HCT116 (cell line): ENCODE data around the gene C10orf62. TPM values are rescaled to one million over a fixed set of nuclear protein-coding genes. Genes with fewer than 3 reads are reported as not detected.

Experiments
- ATAC-seq: fragments of 200-7000 bp; cut with Tn5 transposase; 2 replicates; pipeline ENCODE4 v1.9.1; 2020; ENCODE audit warnings: mild to moderate bottlenecking, moderate library complexity
- BruUV-seq: library from RNA; stranded (reverse); fragments of 400-500 nt; replicated peaks from 2 replicates; lab custom pipeline; 2021; lab: Mats Ljungman, UMichigan
- CTCF ChIA-PET: fragments of 300-600 bp; sonication (Branson Sonifier 250); formaldehyde crosslinking; loops from one replicate; lab custom pipeline; 2021; ENCODE audit warnings: antibody characterized with exemption; lab: Charles Lee
- POLR2A ChIA-PET: fragments of 300-600, 350-600 bp; sonication (Branson Sonifier 250); formaldehyde crosslinking; loops from one replicate; lab custom pipeline; 2021; ENCODE audit warnings: antibody characterized with exemption; lab: Charles Lee
- RAD21 ChIA-PET, 2 experiments: fragments of 300-600 bp; sonication (Branson Sonifier 250); formaldehyde crosslinking; loops; one replicate each; lab custom pipeline; 2023; ENCODE audit warnings: low total read pairs in 2 of 2; ENCODE audit not compliant: uncharacterized antibody in 2 of 2, unreplicated experiment in 2 of 2, low non-redundant PET in 1 of 2; lab: Charles Lee
- DNase-seq: peaks from one replicate; pipeline ENCODE4 v3.0.0-alpha.2; 2010; ENCODE audit warnings: low read depth, low spot score
- H2AFZ ChIP-seq: fragments of 200-600 bp; shearing (Covaris generic), sonication (generic); 2 replicates; pipeline ENCODE4 v1.6.1; 2017; ENCODE audit warnings: low read depth, mixed run types, mixed read lengths, antibody characterized with exemption, low read length; ENCODE audit not compliant: poor library complexity, severe bottlenecking
- H3K27ac ChIP-seq: 2 replicates; pipeline ENCODE4 v1.5.1; 2012; ENCODE audit warnings: low read depth, low read length
- H3K27me3 ChIP-seq: fragments of 200-600 bp; sonication (generic); 2 replicates; pipeline ENCODE4 v1.6.1; 2016; ENCODE audit warnings: mixed run types, low read length, mixed read lengths; ENCODE audit not compliant: insufficient read depth
- H3K36me3 ChIP-seq, 2 experiments: fragments of 200-500 bp in 1 of 2; fragments of 200-600 bp in 1 of 2; sonication (Bioruptor generic) in 1 of 2; sonication (generic) in 1 of 2; 2 replicates each; pipeline versions ENCODE4 v1.5.1 to v1.6.1; 2014 to 2016; ENCODE audit warnings: low read length in 2 of 2, inconsistent platforms in 1 of 2, mixed read lengths in 1 of 2, mixed run types in 1 of 2; ENCODE audit not compliant: insufficient read depth in 2 of 2, control insufficient read depth in 1 of 2
- H3K4me1 ChIP-seq, 2 experiments: fragments of 200-600 bp in 1 of 2; sonication (generic) in 1 of 2; 2 replicates each; pipeline versions ENCODE4 v1.5.1 to v1.6.1; 2012 to 2017; ENCODE audit warnings: low read length in 2 of 2, inconsistent platforms in 1 of 2, mild to moderate bottlenecking in 1 of 2, mixed read lengths in 1 of 2, mixed run types in 1 of 2, moderate library complexity in 1 of 2; ENCODE audit not compliant: insufficient read depth in 2 of 2, control insufficient read depth in 1 of 2
- H3K4me2 ChIP-seq: fragments of 200-600 bp; sonication (generic); 2 replicates; pipeline ENCODE4 v1.6.1; 2017; ENCODE audit warnings: mixed run types, low read length, mixed read lengths
- H3K4me3 ChIP-seq, 2 experiments: fragments of 200-600 bp in 1 of 2; sonication (generic) in 1 of 2; replicated peaks in 1 of 2; 2 replicates each; pipeline ENCODE4 v1.5.1; 2011 to 2016; ENCODE audit warnings: low read length in 2 of 2, control low read depth in 1 of 2, low read depth in 1 of 2, mild to moderate bottlenecking in 1 of 2, mixed read lengths in 1 of 2, mixed run types in 1 of 2
- H3K79me2 ChIP-seq: fragments of 200-600 bp; sonication (generic); 2 replicates; pipeline ENCODE4 v1.6.1; 2017; ENCODE audit warnings: mild to moderate bottlenecking, mixed run types, low read length, moderate library complexity, mixed read lengths; ENCODE audit not compliant: insufficient read depth
- H3K9ac ChIP-seq: fragments of 200-600 bp; sonication (generic); 2 replicates; pipeline ENCODE4 v1.6.1; 2016; ENCODE audit warnings: low read length, mixed read lengths
- H3K9me2 ChIP-seq: fragments of 200-600 bp; sonication (generic), shearing (Covaris generic); 2 replicates; pipeline ENCODE4 v1.6.1; 2017; ENCODE audit warnings: mixed run types, mild to moderate bottlenecking, moderate library complexity; ENCODE audit not compliant: insufficient read depth
- H3K9me3 ChIP-seq, 2 experiments: fragments of 200-500 bp in 1 of 2; fragments of 200-600 bp in 1 of 2; sonication (Bioruptor generic) in 1 of 2; sonication (generic) in 1 of 2; 2 replicates each; pipeline ENCODE4 v1.6.1; 2014 to 2017; ENCODE audit warnings: low read length in 2 of 2, mixed read lengths in 2 of 2, inconsistent platforms in 1 of 2, low read depth in 1 of 2, mild to moderate bottlenecking in 1 of 2, mixed run types in 1 of 2, moderate library complexity in 1 of 2; ENCODE audit not compliant: control insufficient read depth in 1 of 2, insufficient read depth in 1 of 2
- H4K20me1 ChIP-seq: fragments of 200-600 bp; sonication (generic), shearing (Covaris generic); 2 replicates; pipeline ENCODE4 v1.6.1; 2017; ENCODE audit warnings: mixed run types, mild to moderate bottlenecking, moderate library complexity; ENCODE audit not compliant: insufficient read depth
- CEBPB ChIP-seq: IDR thresholded peaks from 2 replicates; pipeline ENCODE4 v1.6.1; 2012; ENCODE audit warnings: low read depth
- ELF1 ChIP-seq: IDR thresholded peaks from 2 replicates; pipeline ENCODE4 v1.6.1; 2012; ENCODE audit warnings: low read depth, borderline replicate concordance
- JUND ChIP-seq: IDR thresholded peaks from 2 replicates; pipeline ENCODE4 v1.6.1; 2012
- MAX ChIP-seq: IDR thresholded peaks from 2 replicates; pipeline ENCODE4 v1.6.1; 2012
- POLR2AphosphoS5 ChIP-seq: IDR thresholded peaks from 2 replicates; pipeline ENCODE4 v1.6.1; 2011; ENCODE audit warnings: mild to moderate bottlenecking, low read depth, low read length, moderate library complexity
- ZFX ChIP-seq: fragments of 450-650 bp; IDR thresholded peaks from 2 replicates; pipeline ENCODE4 v1.6.1; 2017
- ZNF274 ChIP-seq: fragments of 200-500 bp; sonication (Bioruptor generic); IDR thresholded peaks from 2 replicates; pipeline ENCODE4 v1.6.1; 2014; ENCODE audit warnings: mild to moderate bottlenecking, low read depth, low read length, inconsistent platforms
- intact Hi-C: fragments of 100-400 bp; cut with micrococcal nuclease; formaldehyde crosslinking; loops from 2 replicates; pipeline ENCODE4 v1.10.0; 2022
- total RNA-seq: library from RNA; stranded (reverse); gene quantifications from one replicate; pipeline ENCODE4 v1.2.1, GENCODE V29; 2021; ENCODE audit not compliant: unreplicated experiment

Gene C10orf62
- total RNA-seq, 1 experiment from 2014 or later = 0.32 TPM

- intact Hi-C loops = no loop called here
- H3K27ac ChIP-seq = no peak overlapping the region
- ChIA-PET CTCF (interaction anchor here (1.9 kb wide), 1 partner anchor 46 kb away, joined by 6 read pairs; the partner anchor contains the start of gene ANKRD2), RAD21 (no interaction called here), POLR2A (interaction anchor here (0.8 kb wide), 1 partner anchor 20 kb away, joined by 3 read pairs; no protein-coding TSS in a partner anchor)
- H3K9ac ChIP-seq = no peak overlapping the region
- ATAC-seq (no peak), DNase-seq (no peak)
- no peaks in the 10 kb centered on the region for H4K20me1 ChIP-seq
- no peaks in the 10 kb centered on the region for H3K9me3 ChIP-seq
- no peaks in the 10 kb centered on the region for H3K79me2 ChIP-seq
- no peak overlapping the region for H3K4me2 ChIP-seq
- no peak overlapping the region for H2AFZ ChIP-seq
- H3K36me3 ChIP-seq = no peaks in the 10 kb centered on the region
- no peak overlapping the region for H3K4me3 ChIP-seq
- TF ChIP-seq JUND (no peak), ZNF274 (no peak), ELF1 (no peak), MAX (no peak), CEBPB (no peak), ZFX (no peak)
- TF ChIP-seq, all 23 proteins: peak for 0
- no peaks in the 10 kb centered on the region for H3K9me2 ChIP-seq
- H3K4me1 ChIP-seq = peaks cover 0 to 3% of the 10 kb centered on the region in 2 experiments; a peak in 1 of 4 replicates
- no peaks in the 10 kb centered on the region for H3K27me3 ChIP-seq
- BruUV-seq = no TSS peak
Observed at GRCh38 chr10:97618285-97618684, 28.8 kb downstream of the C10orf62 start.

- Histone ChIP-seq H3K4me2 (no peak overlapping the region), H4K20me1 (no peaks in the 10 kb centered on the region), H3K4me1 (peaks cover 0 to 3% of the 10 kb centered on the region in 2 experiments; a peak in 1 of 4 replicates), H3K27ac (no peak overlapping the region), H3K9me2 (no peaks in the 10 kb centered on the region), H3K79me2 (no peaks in the 10 kb centered on the region), H3K27me3 (no peaks in the 10 kb centered on the region), H3K4me3 (no peak overlapping the region), H3K9me3 (no peaks in the 10 kb centered on the region), H3K36me3 (no peaks in the 10 kb centered on the region), H3K9ac (no peak overlapping the region), H2AFZ (no peak overlapping the region)
- ChIA-PET POLR2A (interaction anchor here (0.8 kb wide), 1 partner anchor 20 kb away, joined by 3 read pairs; no protein-coding TSS in a partner anchor), CTCF (no interaction called here), RAD21 (no interaction called here)
- DNase-seq = no peak
- no TSS peak for BruUV-seq
- intact Hi-C loops = no loop called here
- no peak for ATAC-seq
- no peak for TF ChIP-seq POLR2AphosphoS5
Observed at GRCh38 chr10:97618733-97619132, 29.2 kb downstream of the C10orf62 start.
